LNCAP (cell line): ENCODE results near the gene STXBP5L.

ENCODE experiments used
- CTCF ChIP-seq: fragments of 450-650 bp; IDR thresholded peaks from 2 replicates; pipeline ENCODE4 v1.5.1; 2017; ENCODE audit warnings: mild to moderate bottlenecking

STXBP5L gene

GRCh38 chr3:121467085-121467484 lies 559.1 kb downstream of the STXBP5L start:
- TF ChIP-seq CTCF, result no peak

- TF ChIP-seq CTCF, result no peak
Observed at GRCh38 chr3:121473001-121473400, 565.0 kb downstream of the STXBP5L start.
